Measurements from ENCODE around the gene LRRK2.
"Not testable (repeated sequence)": the region's sequence is repeated elsewhere in the genome, so short reads cannot be mapped to it uniquely, and the experiment has no call there.

The LRRK2 gene

DNA sequence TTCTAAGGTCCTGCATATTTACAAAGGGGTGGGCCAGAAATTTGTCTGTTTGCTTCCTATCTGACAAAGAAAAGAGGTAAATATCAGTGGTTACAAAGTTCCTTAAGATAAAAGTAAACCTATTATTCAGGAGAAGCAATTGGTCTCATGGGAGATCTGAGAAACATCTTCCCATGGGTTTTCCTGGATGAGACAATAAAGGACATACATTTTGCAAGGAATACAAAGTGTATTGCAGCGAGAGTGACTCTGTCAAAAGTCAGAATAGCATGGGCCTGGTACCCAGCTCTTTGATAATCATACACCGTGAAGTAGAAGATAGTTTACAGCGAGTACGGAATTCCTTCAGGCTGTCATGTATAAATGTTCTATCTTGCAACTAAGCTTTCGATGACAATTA is 14.2 kb downstream of the LRRK2 start:
- DNase-seq (ENCODE audit: low read depth, low spot score): no peak
- TF ChIP-seq, protein P1, sequence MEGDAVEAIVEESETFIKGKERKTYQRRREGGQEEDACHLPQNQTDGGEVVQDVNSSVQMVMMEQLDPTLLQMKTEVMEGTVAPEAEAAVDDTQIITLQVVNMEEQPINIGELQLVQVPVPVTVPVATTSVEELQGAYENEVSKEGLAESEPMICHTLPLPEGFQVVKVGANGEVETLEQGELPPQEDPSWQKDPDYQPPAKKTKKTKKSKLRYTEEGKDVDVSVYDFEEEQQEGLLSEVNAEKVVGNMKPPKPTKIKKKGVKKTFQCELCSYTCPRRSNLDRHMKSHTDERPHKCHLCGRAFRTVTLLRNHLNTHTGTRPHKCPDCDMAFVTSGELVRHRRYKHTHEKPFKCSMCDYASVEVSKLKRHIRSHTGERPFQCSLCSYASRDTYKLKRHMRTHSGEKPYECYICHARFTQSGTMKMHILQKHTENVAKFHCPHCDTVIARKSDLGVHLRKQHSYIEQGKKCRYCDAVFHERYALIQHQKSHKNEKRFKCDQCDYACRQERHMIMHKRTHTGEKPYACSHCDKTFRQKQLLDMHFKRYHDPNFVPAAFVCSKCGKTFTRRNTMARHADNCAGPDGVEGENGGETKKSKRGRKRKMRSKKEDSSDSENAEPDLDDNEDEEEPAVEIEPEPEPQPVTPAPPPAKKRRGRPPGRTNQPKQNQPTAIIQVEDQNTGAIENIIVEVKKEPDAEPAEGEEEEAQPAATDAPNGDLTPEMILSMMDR (IDR thresholded peaks at IDR 0.05; ENCODE audit: insufficient read depth, low read length, missing control alignments): no peak
- CTCF ChIA-PET: no interaction called here
- no peak overlapping the region for H3K4me3 ChIP-seq (ENCODE audit: low read depth, low read length)
- POLR2A ChIA-PET: no interaction called here

DNA sequence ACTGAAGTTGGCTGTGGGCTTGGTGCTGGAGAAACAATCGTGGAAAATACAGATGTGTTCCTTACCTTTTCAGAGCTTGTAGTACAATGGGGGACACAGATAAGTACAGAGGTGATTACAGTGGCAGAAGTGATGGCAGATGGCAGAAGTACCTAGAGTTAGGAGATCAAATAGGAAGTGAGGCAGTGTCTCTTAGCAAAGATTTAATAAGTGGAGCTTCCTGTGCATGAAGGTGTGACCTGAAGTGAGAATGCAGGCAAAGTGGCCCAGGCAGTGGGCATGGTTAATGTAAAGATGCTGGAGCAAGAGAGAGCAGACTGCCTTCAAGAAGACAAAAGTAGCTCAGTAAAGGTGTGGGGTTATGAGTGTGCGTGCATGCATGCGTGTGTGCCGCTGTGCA is 16.0 kb downstream of the LRRK2 start:
- DNase-seq (ENCODE audit: low read depth, low spot score): no peak
- ChIA-PET CTCF (no interaction called here), POLR2A (no interaction called here)
- TF ChIP-seq, protein P1 (IDR thresholded peaks at IDR 0.05; ENCODE audit: insufficient read depth, low read length, missing control alignments): no peak
- H3K4me3 ChIP-seq (ENCODE audit: low read depth, low read length): no peak overlapping the region

DNA sequence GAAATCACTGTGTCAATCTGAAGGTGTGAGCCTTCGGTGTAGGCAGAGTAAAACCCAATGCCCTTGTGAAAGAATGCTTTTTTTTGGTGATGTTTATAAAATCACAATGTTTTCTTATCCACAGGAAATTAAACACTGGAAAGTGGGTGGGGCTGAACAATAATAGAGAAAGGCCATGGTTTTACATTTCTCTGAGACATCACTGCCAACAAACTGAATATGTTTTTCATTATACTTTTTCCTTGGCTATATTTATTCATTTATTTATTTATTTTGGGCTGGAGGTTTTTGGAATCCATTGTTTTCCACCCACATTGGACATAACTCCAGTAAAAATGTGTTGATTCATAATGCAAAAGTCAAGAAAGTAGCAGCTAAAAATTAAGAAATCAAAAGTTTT is 16.9 kb downstream of the LRRK2 start:
- no peak overlapping the region for H3K4me3 ChIP-seq (ENCODE audit: low read depth, low read length)
- ChIA-PET POLR2A (no interaction called here), CTCF (no interaction called here)
- TF ChIP-seq, protein P1 (IDR thresholded peaks at IDR 0.05; ENCODE audit: insufficient read depth, low read length, missing control alignments): no peak
- DNase-seq (ENCODE audit: low read depth, low spot score): no peak

DNA sequence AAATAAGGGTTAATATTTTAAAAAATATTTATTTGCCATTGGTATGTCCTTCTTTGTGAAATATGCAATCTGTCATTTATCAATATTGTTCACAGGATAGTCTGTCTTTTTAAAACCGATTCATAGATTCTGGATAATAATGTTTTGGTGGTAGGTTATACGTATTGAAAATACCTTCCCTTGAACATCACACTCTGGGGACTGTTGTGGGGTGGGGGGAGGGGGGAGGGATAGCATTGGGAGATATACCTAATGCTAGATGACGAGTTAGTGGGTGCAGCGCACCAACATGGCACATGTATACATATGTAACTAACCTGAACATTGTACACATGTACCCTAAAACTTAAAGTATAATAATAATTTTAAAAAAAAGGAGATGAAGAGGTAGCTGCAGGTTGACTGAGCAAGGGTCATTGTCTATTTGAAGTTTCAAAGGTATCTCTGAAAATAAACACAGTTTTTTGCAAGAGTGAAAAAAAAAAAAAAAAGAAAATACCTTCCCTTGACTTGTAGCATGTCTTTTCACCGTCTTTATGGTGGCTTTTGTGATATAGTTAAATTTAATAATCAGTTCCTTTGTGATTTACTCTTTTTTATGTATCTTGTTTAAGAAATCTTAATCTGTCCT is 19.8 kb downstream of the LRRK2 start:
- CTCF ChIA-PET; POLR2A ChIA-PET; H3K4me3 ChIP-seq (ENCODE audit: low read depth, low read length); DNase-seq (ENCODE audit: low read depth, low spot score): not testable (repeated sequence)

DNA sequence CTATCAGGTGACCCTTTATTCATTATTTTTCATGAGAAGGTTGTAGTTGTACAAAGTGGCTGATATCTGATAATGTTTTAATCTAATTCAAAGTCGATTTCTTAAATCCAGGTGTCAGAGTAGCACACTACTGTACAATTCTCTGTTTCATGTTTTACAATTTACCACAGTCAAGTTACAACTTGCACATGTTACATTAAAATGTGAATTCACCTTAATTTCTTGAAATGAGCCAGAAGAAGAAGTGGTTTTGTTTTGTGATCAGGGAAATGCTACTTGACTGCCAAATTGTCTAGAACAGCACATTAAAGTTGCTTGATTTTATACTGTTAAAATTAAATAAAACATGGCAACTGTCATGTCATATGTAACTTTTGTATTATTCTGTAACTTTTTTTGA is 23.2 kb downstream of the LRRK2 start:
- ChIA-PET CTCF (no interaction called here), POLR2A (no interaction called here)
- H3K4me3 ChIP-seq (ENCODE audit: low read depth, low read length): no peak overlapping the region
- TF ChIP-seq, protein P1 (IDR thresholded peaks at IDR 0.05; ENCODE audit: insufficient read depth, low read length, missing control alignments): no peak
- no peak for DNase-seq (ENCODE audit: low read depth, low spot score)

DNA sequence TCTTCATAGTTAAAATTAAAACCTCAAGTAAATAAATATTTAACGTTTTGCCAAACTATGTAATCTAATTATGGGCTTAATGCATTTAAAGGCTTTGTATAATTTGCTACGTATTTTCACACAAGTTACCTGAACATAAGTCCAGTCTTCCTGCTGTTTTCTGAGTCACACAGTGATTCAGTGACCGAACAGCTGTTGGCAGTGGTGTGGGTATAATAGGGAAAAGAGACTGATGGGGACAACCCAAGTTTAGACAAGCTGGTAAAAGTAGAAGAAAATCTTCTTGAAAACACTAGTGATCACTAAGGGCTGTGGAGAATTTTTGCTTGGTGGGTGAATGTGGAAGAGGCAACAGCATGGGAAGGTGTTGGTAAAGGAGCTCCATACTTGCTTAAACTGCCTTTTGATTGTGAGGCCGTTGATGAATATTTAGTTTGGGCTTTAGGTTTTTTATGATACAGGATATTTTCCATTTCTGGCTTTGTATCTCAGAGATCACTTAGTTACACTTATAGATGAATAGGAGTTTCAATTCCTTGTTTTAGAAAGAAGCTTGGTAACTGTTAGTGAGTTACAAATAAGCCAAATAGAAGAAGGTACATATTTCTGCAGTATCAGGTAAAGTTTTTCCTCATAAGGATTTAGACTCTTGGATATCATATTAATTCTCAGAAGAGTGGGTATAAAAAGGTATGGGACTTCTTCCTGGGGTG is 23.9 kb downstream of the LRRK2 start:
- no peak for DNase-seq (ENCODE audit: low read depth, low spot score)
- TF ChIP-seq, protein P1 (IDR thresholded peaks at IDR 0.05; ENCODE audit: insufficient read depth, low read length, missing control alignments): no peak
- POLR2A ChIA-PET: no interaction called here
- H3K4me3 ChIP-seq (ENCODE audit: low read depth, low read length): no peak overlapping the region
- CTCF ChIA-PET: no interaction called here

DNA sequence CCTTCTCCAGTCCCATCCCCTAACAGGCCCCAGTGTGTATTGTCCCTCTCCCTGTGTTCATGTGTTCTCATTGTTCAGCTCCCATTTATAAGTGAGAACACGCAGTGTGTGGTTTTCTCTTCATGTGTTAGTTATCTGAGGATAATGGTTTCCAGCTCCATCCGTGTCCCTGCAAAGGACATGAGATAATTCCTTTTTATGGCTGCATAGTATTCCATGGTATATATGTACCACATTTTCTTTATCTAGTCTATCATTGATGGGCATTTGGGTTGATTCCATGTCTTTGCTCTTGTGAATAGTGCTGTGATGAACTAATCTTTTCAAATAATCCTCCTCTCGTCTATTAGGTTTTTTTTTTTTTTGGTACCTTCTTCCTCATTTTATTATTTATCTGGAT is 25.9 kb downstream of the LRRK2 start:
- DNase-seq (ENCODE audit: low read depth, low spot score); H3K4me3 ChIP-seq (ENCODE audit: low read depth, low read length); POLR2A ChIA-PET: not testable (repeated sequence)

More for the DNA sequence above, 25.9 kb downstream of the LRRK2 start:
- CTCF ChIA-PET: not testable (repeated sequence)

Data from AG04449 (cell line).